SJCRH30 (cell line): ENCODE data around the gene NXPE2. TPM values are rescaled to one million over a fixed set of nuclear protein-coding genes. Genes with fewer than 3 reads are reported as not detected.
"Not testable (repeated sequence)": the region's sequence is repeated elsewhere in the genome, so short reads cannot be mapped to it uniquely, and the experiment has no call there.

Source experiments
- DNase-seq, 2 experiments: peaks; one replicate each; pipeline ENCODE4 v3.0.0-alpha.2; 2015 to 2020
- H3K27ac ChIP-seq: fragments of 250-450 bp; sonication (Bioruptor Pico); 2 replicates; pipeline ENCODE4 v1.5.1; 2020; ENCODE audit warnings: mild to moderate bottlenecking, moderate library complexity
- H3K27me3 ChIP-seq: fragments of 250-450 bp; sonication (Bioruptor Pico); 2 replicates; pipeline ENCODE4 v1.5.1; 2020; ENCODE audit warnings: mild to moderate bottlenecking, moderate library complexity
- H3K36me3 ChIP-seq: fragments of 250-450 bp; sonication (Bioruptor Pico); 2 replicates; pipeline ENCODE4 v1.5.1; 2020; ENCODE audit warnings: mild to moderate bottlenecking, moderate library complexity
- H3K4me1 ChIP-seq: fragments of 250-450 bp; sonication (Bioruptor Pico); 2 replicates; pipeline ENCODE4 v1.5.1; 2020; ENCODE audit warnings: mild to moderate bottlenecking, moderate library complexity
- H3K4me3 ChIP-seq: fragments of 250-450 bp; sonication (Bioruptor Pico); 2 replicates; pipeline ENCODE4 v1.5.1; 2020; ENCODE audit warnings: mild to moderate bottlenecking, moderate library complexity
- H3K9me3 ChIP-seq: fragments of 250-450 bp; sonication (Bioruptor Pico); replicated peaks from 2 replicates; pipeline ENCODE4 v1.5.1; 2020; ENCODE audit warnings: mild to moderate bottlenecking, moderate library complexity
- total RNA-seq: library from RNA; depleted of rRNA; stranded (reverse); fragments of >200 nt; shearing (Covaris generic); gene quantifications from 2 replicates; pipeline ENCODE4 v1.2.3, GENCODE V29; 2014; rRNA removed

Gene NXPE2
- not detected in 2 replicates for total RNA-seq

GRCh38 chr11:114678125-114679036 lies at the start of gene NXPE2:
Gene NXPE2 (plus strand): TSS chr11:114678527. CDS start chr11:114678576, 49 bp downstream.
- H3K9me3 ChIP-seq = no peaks in the 10 kb centered on the region
- DNase-seq = no peak
- H3K27me3 ChIP-seq = no peaks in the 10 kb centered on the region
- no peak within 1 kb of the TSS for H3K4me3 ChIP-seq
- H3K27ac ChIP-seq = no peak within 1 kb of the TSS
- H3K4me1 ChIP-seq = no peaks in the 10 kb centered on the region
- no peaks in the 10 kb centered on the region for H3K36me3 ChIP-seq

DNA sequence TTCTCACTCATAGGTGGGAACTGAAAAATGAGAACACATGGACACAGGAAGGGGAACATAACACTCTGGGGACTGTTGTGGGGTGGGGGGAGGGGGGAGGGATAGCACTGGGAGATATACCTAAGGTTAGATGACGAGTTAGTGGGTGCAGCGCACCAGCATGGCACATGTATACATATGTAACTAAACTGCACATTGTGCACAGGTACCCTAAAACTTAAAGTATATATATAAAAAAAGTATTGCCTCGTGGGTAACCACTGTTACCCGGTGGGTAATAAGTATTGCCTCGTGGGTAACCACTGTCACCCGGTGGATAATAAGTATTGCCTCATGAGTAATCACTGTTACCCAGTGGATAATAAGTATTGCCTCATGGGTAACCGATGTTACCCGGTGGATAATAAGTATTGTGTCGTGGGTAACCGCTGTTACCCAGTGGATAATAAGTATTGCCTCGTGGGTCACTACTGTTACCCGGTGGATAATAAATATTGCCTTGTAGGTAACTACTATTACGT lies 46.8 kb upstream of the NXPE2 start:
- not testable (repeated sequence) for H3K4me3 ChIP-seq, H3K4me1 ChIP-seq, H3K9me3 ChIP-seq, H3K27me3 ChIP-seq, DNase-seq, H3K27ac ChIP-seq, H3K36me3 ChIP-seq

- DNase-seq, H3K27ac ChIP-seq, H3K4me3 ChIP-seq, H3K27me3 ChIP-seq, H3K9me3 ChIP-seq, H3K36me3 ChIP-seq, H3K4me1 ChIP-seq: not testable (repeated sequence)
Observed at GRCh38 chr11:114639440-114639839, 38.9 kb upstream of the NXPE2 start.

- no peaks in the 10 kb centered on the region for H3K4me1 ChIP-seq
- no peak overlapping the region for H3K4me3 ChIP-seq
- no peak for DNase-seq
- H3K36me3 ChIP-seq = no peaks in the 10 kb centered on the region
- H3K27me3 ChIP-seq = no peaks in the 10 kb centered on the region
- no peak overlapping the region for H3K27ac ChIP-seq
- H3K9me3 ChIP-seq = no peaks in the 10 kb centered on the region
Observed at GRCh38 chr11:114650661-114651060, 27.7 kb upstream of the NXPE2 start.

- Histone ChIP-seq H3K4me3 (no peak overlapping the region), H3K27ac (no peak overlapping the region), H3K36me3 (no peaks in the 10 kb centered on the region), H3K4me1 (no peaks in the 10 kb centered on the region), H3K9me3 (no peaks in the 10 kb centered on the region), H3K27me3 (no peaks in the 10 kb centered on the region)
- DNase-seq = no peak
Observed at GRCh38 chr11:114651145-114651718, 27.1 kb upstream of the NXPE2 start.

GRCh38 chr11:114653148-114653547 lies 25.2 kb upstream of the NXPE2 start:
- Histone ChIP-seq H3K27ac (no peak overlapping the region), H3K4me3 (no peak overlapping the region), H3K9me3 (no peaks in the 10 kb centered on the region), H3K36me3 (no peaks in the 10 kb centered on the region), H3K27me3 (no peaks in the 10 kb centered on the region), H3K4me1 (no peaks in the 10 kb centered on the region)
- DNase-seq = no peak

- H3K4me3 ChIP-seq = no peak overlapping the region
- no peaks in the 10 kb centered on the region for H3K4me1 ChIP-seq
- H3K27ac ChIP-seq = no peak overlapping the region
- no peaks in the 10 kb centered on the region for H3K27me3 ChIP-seq
- no peaks in the 10 kb centered on the region for H3K9me3 ChIP-seq
- H3K36me3 ChIP-seq = no peaks in the 10 kb centered on the region
- DNase-seq = no peak
Observed at GRCh38 chr11:114664641-114665040, 13.7 kb upstream of the NXPE2 start.

DNA sequence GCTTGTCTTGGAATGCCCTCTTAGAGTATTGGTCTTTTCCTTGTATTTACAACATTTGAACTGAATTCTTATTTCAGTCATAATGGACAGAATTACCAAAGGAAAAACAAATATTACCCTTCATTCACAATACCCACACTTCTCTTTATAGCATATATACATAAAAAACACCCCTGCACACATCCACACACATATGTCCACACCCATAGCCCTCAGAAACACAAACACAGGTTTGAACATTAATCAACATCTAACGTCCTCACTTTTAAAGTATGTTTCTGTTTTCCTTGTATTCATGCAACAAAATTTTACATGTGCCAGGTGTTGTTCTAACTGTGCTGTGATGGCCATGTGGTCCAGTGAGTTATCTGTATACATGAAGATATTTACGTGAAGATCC lies 11.6 kb upstream of the NXPE2 start:
- DNase-seq = no peak

DNA sequence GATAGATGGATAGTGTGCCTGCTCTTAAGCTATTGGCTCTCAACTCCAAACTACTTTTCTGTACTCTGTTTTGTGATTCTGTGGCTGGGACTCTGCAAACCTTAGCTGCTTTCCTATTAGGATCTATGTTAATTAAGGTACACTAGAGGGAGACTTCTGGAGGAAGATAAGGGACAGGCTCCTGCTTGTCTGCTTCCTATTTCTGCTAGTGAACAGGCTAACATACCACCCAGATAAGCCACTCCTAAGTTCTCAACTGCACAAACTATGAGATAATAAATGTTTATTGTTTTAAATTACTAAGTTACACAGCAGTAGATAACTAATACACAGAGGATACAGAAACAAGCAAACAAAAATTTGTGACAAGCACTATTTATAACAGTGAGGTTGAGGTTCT lies 10.2 kb upstream of the NXPE2 start:
- no peaks in the 10 kb centered on the region for H3K27me3 ChIP-seq
- no peaks in the 10 kb centered on the region for H3K9me3 ChIP-seq
- H3K4me1 ChIP-seq = no peaks in the 10 kb centered on the region

More for the DNA sequence above, 11.6 kb upstream of the NXPE2 start:
- Histone ChIP-seq H3K9me3 (no peaks in the 10 kb centered on the region), H3K36me3 (no peaks in the 10 kb centered on the region), H3K4me1 (no peaks in the 10 kb centered on the region), H3K4me3 (no peak overlapping the region), H3K27ac (no peak overlapping the region), H3K27me3 (no peaks in the 10 kb centered on the region)

GRCh38 chr11:114673661-114674060 lies 4.7 kb upstream of the NXPE2 start:
- H3K9me3 ChIP-seq = no peaks in the 10 kb centered on the region
- no peak overlapping the region for H3K4me3 ChIP-seq
- no peak overlapping the region for H3K27ac ChIP-seq
- no peaks in the 10 kb centered on the region for H3K4me1 ChIP-seq
- no peak for DNase-seq
- H3K36me3 ChIP-seq = no peaks in the 10 kb centered on the region
- no peaks in the 10 kb centered on the region for H3K27me3 ChIP-seq

More for the DNA sequence above, 10.2 kb upstream of the NXPE2 start:
- Histone ChIP-seq H3K27ac (no peak overlapping the region), H3K4me3 (no peak overlapping the region), H3K36me3 (no peaks in the 10 kb centered on the region)
- DNase-seq = no peak

GRCh38 chr11:114679505-114679904 lies 1.2 kb downstream of the NXPE2 start:
- no peak for DNase-seq
- Histone ChIP-seq H3K9me3 (no peaks in the 10 kb centered on the region), H3K27ac (no peak overlapping the region), H3K4me1 (no peaks in the 10 kb centered on the region), H3K4me3 (no peak overlapping the region), H3K36me3 (no peaks in the 10 kb centered on the region), H3K27me3 (no peaks in the 10 kb centered on the region)

DNA sequence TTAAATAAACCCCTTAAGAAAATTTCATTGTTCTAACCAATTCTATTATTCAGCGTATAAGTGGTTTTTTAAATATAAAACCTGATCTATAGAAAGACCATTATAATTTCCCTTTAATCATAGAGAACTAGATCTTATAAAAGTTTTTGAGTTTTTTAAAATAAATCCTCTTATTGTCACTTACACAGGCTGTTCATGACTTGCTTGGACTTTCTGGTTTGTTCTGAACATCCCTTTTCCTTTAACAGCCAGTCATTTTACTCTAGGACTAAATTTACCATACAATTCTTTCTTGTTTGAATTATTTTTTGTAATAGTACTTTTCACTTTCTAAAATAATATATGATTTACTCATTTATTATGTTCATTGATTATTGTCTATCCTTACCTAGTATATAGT lies 4.7 kb downstream of the NXPE2 start:
- Histone ChIP-seq H3K4me1 (no peaks in the 10 kb centered on the region), H3K4me3 (no peak overlapping the region), H3K9me3 (no peaks in the 10 kb centered on the region), H3K27ac (no peak overlapping the region), H3K27me3 (no peaks in the 10 kb centered on the region), H3K36me3 (no peaks in the 10 kb centered on the region)
- DNase-seq = no peak

DNA sequence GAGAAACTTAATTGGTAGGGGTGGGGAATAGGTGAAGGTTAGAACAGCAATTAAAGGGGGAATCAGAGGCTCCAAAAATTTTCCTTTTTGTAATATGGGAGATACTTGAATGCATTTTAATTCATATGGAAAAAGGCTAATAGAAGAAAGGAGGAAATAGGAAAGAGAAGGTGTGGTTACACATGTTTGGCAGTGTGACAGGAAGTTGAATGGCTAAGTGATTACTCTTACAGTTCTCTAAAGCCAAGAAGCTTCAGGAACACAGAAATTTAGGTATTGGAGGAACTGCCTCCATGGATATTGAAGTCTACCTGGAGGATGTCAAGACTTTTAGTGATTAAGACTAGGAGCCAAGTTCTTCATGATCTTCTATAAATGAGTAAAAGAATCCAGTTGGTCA lies 6.3 kb downstream of the NXPE2 start:
- H3K4me3 ChIP-seq = no peak overlapping the region
- no peaks in the 10 kb centered on the region for H3K27me3 ChIP-seq
- H3K4me1 ChIP-seq = no peaks in the 10 kb centered on the region
- no peaks in the 10 kb centered on the region for H3K9me3 ChIP-seq
- H3K27ac ChIP-seq = no peak overlapping the region
- no peak for DNase-seq
- H3K36me3 ChIP-seq = no peaks in the 10 kb centered on the region

- Histone ChIP-seq H3K27ac (no peak overlapping the region), H3K4me3 (no peak overlapping the region), H3K27me3 (no peaks in the 10 kb centered on the region), H3K9me3 (no peaks in the 10 kb centered on the region), H3K36me3 (no peaks in the 10 kb centered on the region), H3K4me1 (no peaks in the 10 kb centered on the region)
- no peak for DNase-seq
Observed at GRCh38 chr11:114685097-114685496, 6.8 kb downstream of the NXPE2 start.

DNA sequence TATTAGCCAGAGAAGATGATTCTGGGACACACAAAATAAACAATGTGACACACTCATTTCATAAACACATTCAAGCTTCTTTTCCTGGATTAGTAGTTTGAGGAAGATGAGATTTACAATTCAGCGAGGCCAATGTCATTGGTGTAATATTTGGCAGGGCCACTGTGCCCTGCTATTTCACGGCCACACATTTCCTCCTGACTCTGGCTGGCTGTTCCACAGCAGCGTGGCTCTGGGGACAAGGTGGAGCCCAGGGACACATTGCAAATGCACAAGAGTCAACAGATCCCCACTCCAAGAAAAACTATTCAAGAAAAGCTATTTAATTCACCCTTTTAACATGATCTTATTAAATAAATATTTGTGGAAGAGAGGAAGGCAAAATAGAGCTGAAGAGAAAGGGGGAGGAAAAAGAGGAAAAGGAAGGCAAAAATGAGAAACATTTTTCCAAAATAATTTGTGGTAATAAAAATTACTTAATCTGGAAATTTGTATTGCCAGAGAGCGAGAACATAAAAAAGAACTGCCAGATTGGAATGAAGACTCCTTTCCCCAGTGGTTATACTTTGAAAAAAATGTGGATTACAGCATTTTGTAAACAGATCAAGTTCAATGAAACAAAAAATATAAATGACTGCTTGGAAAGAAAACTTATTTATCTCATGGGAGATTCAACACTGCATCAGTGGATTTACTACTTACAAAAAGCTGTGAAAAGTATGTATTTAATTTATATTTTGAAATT lies 27.1 kb downstream of the NXPE2 start:
- Histone ChIP-seq H3K9me3 (no peaks in the 10 kb centered on the region), H3K27ac (no peak overlapping the region), H3K4me3 (no peak overlapping the region), H3K36me3 (no peaks in the 10 kb centered on the region), H3K27me3 (no peaks in the 10 kb centered on the region), H3K4me1 (no peaks in the 10 kb centered on the region)
- DNase-seq = no peak
